SHP77 (cell line): Measurements from ENCODE around the gene KRTAP10-4.
"Not testable (repeated sequence)": the region's sequence is repeated elsewhere in the genome, so short reads cannot be mapped to it uniquely, and the experiment has no call there.

Source experiments
- DNase-seq, 2 experiments: peaks; one replicate each; lab custom pipeline; 2025; lab: John Stamatoyannopoulos, UW

Gene KRTAP10-4

GRCh38 chr21:44573630-44574456 lies at the start of gene KRTAP10-4:
Gene KRTAP10-4 (plus strand): TSS chr21:44573729. CDS start chr21:44573759, 30 bp downstream.
- not testable (repeated sequence) for DNase-seq

- DNase-seq = no peak
Observed at GRCh38 chr21:44524414-44525371, 48.8 kb upstream of the KRTAP10-4 start.

- no peak for DNase-seq
Observed at GRCh38 chr21:44525391-44526095, 48.0 kb upstream of the KRTAP10-4 start.

- DNase-seq = no peak
Observed at GRCh38 chr21:44526096-44526997, 47.2 kb upstream of the KRTAP10-4 start.

GRCh38 chr21:44527156-44527982 lies 46.2 kb upstream of the KRTAP10-4 start:
- DNase-seq = no peak

GRCh38 chr21:44527983-44528633 lies 45.4 kb upstream of the KRTAP10-4 start:
- no peak for DNase-seq

- DNase-seq = no peak
Observed at GRCh38 chr21:44528634-44528995, 44.9 kb upstream of the KRTAP10-4 start.

GRCh38 chr21:44529011-44529421 lies 44.5 kb upstream of the KRTAP10-4 start:
- DNase-seq = no peak

- DNase-seq = no peak
Observed at GRCh38 chr21:44529503-44530125, 43.9 kb upstream of the KRTAP10-4 start.

- DNase-seq = no peak
Observed at GRCh38 chr21:44530221-44530902, 43.2 kb upstream of the KRTAP10-4 start.

- DNase-seq = no peak
Observed at GRCh38 chr21:44530903-44531605, 42.5 kb upstream of the KRTAP10-4 start.

GRCh38 chr21:44531606-44532564 lies 41.6 kb upstream of the KRTAP10-4 start:
- DNase-seq = peak; percentile 24 to 67

GRCh38 chr21:44532712-44533111 lies 40.8 kb upstream of the KRTAP10-4 start:
- no peak for DNase-seq

GRCh38 chr21:44533121-44533890 lies 40.2 kb upstream of the KRTAP10-4 start:
- no peak for DNase-seq

GRCh38 chr21:44533891-44534627 lies 39.5 kb upstream of the KRTAP10-4 start:
- no peak for DNase-seq
